IPS-15b (cell line): Measurements from ENCODE around the gene NDUFB5.

Experiments
- H3K27me3 ChIP-seq: one replicate; pipeline ENCODE4 v1.6.1; 2013; ENCODE audit warnings: low read length; ENCODE audit not compliant: control insufficient read depth, insufficient read depth
- H3K36me3 ChIP-seq: one replicate; pipeline ENCODE4 v1.6.1; 2013; ENCODE audit warnings: low read length; ENCODE audit not compliant: control insufficient read depth, insufficient read depth
- H3K4me1 ChIP-seq: one replicate; pipeline ENCODE4 v1.6.1; 2013; ENCODE audit warnings: mild to moderate bottlenecking, low read length; ENCODE audit not compliant: control insufficient read depth, insufficient read depth
- H3K4me3 ChIP-seq: one replicate; pipeline ENCODE4 v1.5.1; 2013; ENCODE audit warnings: low read depth, low read length
- H3K9ac ChIP-seq: one replicate; pipeline ENCODE4 v1.6.1; 2013; ENCODE audit warnings: low read depth, mild to moderate bottlenecking, low read length
- H3K9me3 ChIP-seq: one replicate; pipeline ENCODE4 v1.6.1; 2013; ENCODE audit warnings: mild to moderate bottlenecking, low read length; ENCODE audit not compliant: control insufficient read depth, insufficient read depth

The NDUFB5 gene

GRCh38 chr3:179604321-179605078 is at the start of gene NDUFB5, which contains the start of gene MRPL47:
NDUFB5 (plus strand) TSS chr3:179604794; CDS start chr3:179604816, 22 bp downstream.
MRPL47 (minus strand) TSS chr3:179604638; CDS start chr3:179604624, 14 bp downstream.
- peak within 1 kb of the TSS; percentile 82 for H3K9ac ChIP-seq
- no peaks in the 10 kb centered on the region for H3K36me3 ChIP-seq
- no peaks in the 10 kb centered on the region for H3K27me3 ChIP-seq
- H3K4me3 ChIP-seq = peak within 1 kb of the TSS; percentile 82
- H3K4me1 ChIP-seq = no peaks in the 10 kb centered on the region
- no peaks in the 10 kb centered on the region for H3K9me3 ChIP-seq

DNA sequence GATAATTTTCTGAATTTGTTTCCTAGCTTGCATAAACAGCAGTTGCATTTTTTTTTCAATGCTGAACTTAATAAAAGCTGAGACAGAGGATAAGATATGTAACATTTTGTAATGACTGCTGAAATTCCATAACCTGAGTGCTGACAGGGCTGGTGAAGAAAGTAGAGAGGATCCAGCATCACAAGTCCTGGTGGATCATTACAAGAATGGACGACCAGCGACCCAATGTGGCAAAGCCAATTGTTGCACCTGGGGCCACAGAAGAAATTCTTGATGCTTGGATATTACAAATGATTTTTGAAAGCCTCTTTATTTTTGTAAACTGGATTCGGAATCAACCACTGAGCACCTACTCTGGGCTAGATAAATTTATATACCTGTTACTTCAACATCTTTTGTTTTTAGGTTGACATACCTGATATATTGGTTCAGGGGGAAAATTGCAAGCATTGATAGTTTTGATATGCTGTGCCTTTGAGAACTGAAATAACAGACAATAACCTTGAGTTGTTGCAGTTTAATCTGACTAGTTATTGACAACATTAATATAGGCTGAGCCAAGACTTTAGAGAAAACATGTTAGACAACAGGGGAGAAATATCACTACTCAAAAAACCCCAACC is 45.7 kb upstream of the NDUFB5 start:
- Histone ChIP-seq H3K9ac (no peak overlapping the region), H3K4me1 (no peaks in the 10 kb centered on the region), H3K27me3 (no peaks in the 10 kb centered on the region), H3K9me3 (no peaks in the 10 kb centered on the region), H3K4me3 (no peak overlapping the region), H3K36me3 (peaks cover 2% of the 10 kb centered on the region)

GRCh38 chr3:179560791-179561190 is 43.8 kb upstream of the NDUFB5 start:
- Histone ChIP-seq H3K9me3 (no peaks in the 10 kb centered on the region), H3K9ac (no peak overlapping the region), H3K4me3 (no peak overlapping the region), H3K36me3 (peaks cover 2% of the 10 kb centered on the region), H3K27me3 (no peaks in the 10 kb centered on the region), H3K4me1 (no peaks in the 10 kb centered on the region)

- H3K27me3 ChIP-seq = no peaks in the 10 kb centered on the region
- H3K36me3 ChIP-seq = peaks cover 2% of the 10 kb centered on the region
Measured at GRCh38 chr3:179562591-179563270, 41.9 kb upstream of the NDUFB5 start, which contains the start of gene ACTL6A. ACTL6A (plus strand) TSS chr3:179562926; CDS start chr3:179563093, 167 bp downstream.

GRCh38 chr3:179563271-179563783 is 41.3 kb upstream of the NDUFB5 start:
- no peaks in the 10 kb centered on the region for H3K27me3 ChIP-seq
- H3K4me1 ChIP-seq = no peaks in the 10 kb centered on the region
- peak overlapping the region; percentile 88 for H3K9ac ChIP-seq
- H3K36me3 ChIP-seq = peaks cover 2% of the 10 kb centered on the region
- H3K4me3 ChIP-seq = peak overlapping the region; percentile 92
- H3K9me3 ChIP-seq = no peaks in the 10 kb centered on the region

More at GRCh38 chr3:179562591-179563270, 41.9 kb upstream of the NDUFB5 start, which contains the start of gene ACTL6A:
- no peaks in the 10 kb centered on the region for H3K9me3 ChIP-seq
- no peaks in the 10 kb centered on the region for H3K4me1 ChIP-seq
- H3K4me3 ChIP-seq = peak within 1 kb of the TSS; percentile 92
- H3K9ac ChIP-seq = peak within 1 kb of the TSS; percentile 88

DNA sequence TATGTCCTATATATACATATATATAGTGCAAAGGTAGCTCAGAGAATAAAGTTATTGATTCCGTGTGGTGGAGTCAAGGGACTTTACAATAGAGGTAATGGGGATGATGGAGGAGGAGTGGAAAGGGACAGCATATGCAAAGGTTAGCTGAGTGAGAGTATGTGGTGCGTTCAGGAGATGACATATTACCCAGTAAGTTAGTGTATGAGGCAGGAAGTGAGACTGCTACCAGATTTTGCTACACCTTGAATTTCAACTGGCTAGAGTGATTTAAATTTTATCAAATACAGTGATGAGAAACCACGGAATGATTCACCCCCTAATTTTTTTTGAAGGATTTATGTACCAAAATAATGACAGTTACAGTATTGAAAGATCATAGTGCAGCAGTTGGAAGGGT is 39.1 kb upstream of the NDUFB5 start:
- Histone ChIP-seq H3K27me3 (no peaks in the 10 kb centered on the region), H3K9ac (no peak overlapping the region), H3K4me3 (no peak overlapping the region), H3K9me3 (no peaks in the 10 kb centered on the region), H3K36me3 (peaks cover 2% of the 10 kb centered on the region), H3K4me1 (no peaks in the 10 kb centered on the region)

- Histone ChIP-seq H3K9me3 (no peaks in the 10 kb centered on the region), H3K4me3 (no peak overlapping the region), H3K36me3 (peaks cover 7% of the 10 kb centered on the region), H3K4me1 (no peaks in the 10 kb centered on the region), H3K9ac (no peak overlapping the region), H3K27me3 (no peaks in the 10 kb centered on the region)
Measured at GRCh38 chr3:179580992-179581391, 23.6 kb upstream of the NDUFB5 start.

GRCh38 chr3:179589143-179589542 is 15.5 kb upstream of the NDUFB5 start:
- Histone ChIP-seq H3K36me3 (peaks cover 13% of the 10 kb centered on the region), H3K9me3 (no peaks in the 10 kb centered on the region)

GRCh38 chr3:179590669-179591068 is 13.9 kb upstream of the NDUFB5 start:
- no peaks in the 10 kb centered on the region for H3K4me1 ChIP-seq
- H3K9me3 ChIP-seq = no peaks in the 10 kb centered on the region
- no peak overlapping the region for H3K4me3 ChIP-seq
- H3K9ac ChIP-seq = no peak overlapping the region
- no peaks in the 10 kb centered on the region for H3K27me3 ChIP-seq
- peaks cover 13% of the 10 kb centered on the region for H3K36me3 ChIP-seq

More at GRCh38 chr3:179589143-179589542, 15.5 kb upstream of the NDUFB5 start:
- H3K27me3 ChIP-seq = no peaks in the 10 kb centered on the region
- no peak overlapping the region for H3K4me3 ChIP-seq
- no peaks in the 10 kb centered on the region for H3K4me1 ChIP-seq
- no peak overlapping the region for H3K9ac ChIP-seq

- no peak overlapping the region for H3K9ac ChIP-seq
- H3K36me3 ChIP-seq = peaks cover 13% of the 10 kb centered on the region
- no peaks in the 10 kb centered on the region for H3K4me1 ChIP-seq
Measured at GRCh38 chr3:179591313-179591712, 13.3 kb upstream of the NDUFB5 start.

GRCh38 chr3:179599531-179599930 is 5.1 kb upstream of the NDUFB5 start:
- Histone ChIP-seq H3K9ac (no peak overlapping the region), H3K4me3 (no peak overlapping the region), H3K4me1 (no peaks in the 10 kb centered on the region), H3K36me3 (peaks cover 5% of the 10 kb centered on the region), H3K9me3 (no peaks in the 10 kb centered on the region), H3K27me3 (no peaks in the 10 kb centered on the region)

More at GRCh38 chr3:179591313-179591712, 13.3 kb upstream of the NDUFB5 start:
- H3K4me3 ChIP-seq = no peak overlapping the region
- no peaks in the 10 kb centered on the region for H3K27me3 ChIP-seq
- H3K9me3 ChIP-seq = no peaks in the 10 kb centered on the region
